ENCODE results near the gene FNDC1. TPM values are rescaled to one million over a fixed set of nuclear protein-coding genes. Genes with fewer than 3 reads are reported as not detected.
A peak's percentile ranks its signal among the peaks of the same experiment; 100 is the strongest.

The FNDC1 gene
- total and polyA plus RNA-seq, 10 of the 15 experiments (the other 5 are each of a cell fraction or from before 2014, with no cell fraction given): not detected

- ATAC-seq (no peak), FAIRE-seq (peak; percentile 7), DNase-seq (ENCODE audit: low read depth, low spot score) (no peak)
- no TSS peak for BruUV-seq (replicated peaks)
- Histone ChIP-seq H4K20me1 (ENCODE audit: control insufficient read depth, insufficient read depth) (no peaks in the 10 kb centered on the region), H3K79me2 (ENCODE audit: control insufficient read depth, insufficient read depth, low read length) (no peaks in the 10 kb centered on the region), H3K9ac (ENCODE audit: control insufficient read depth, insufficient read depth, low read length) (no peak overlapping the region), H3K36me3 (ENCODE audit: control insufficient read depth in 2 of 2, insufficient read depth in 2 of 2, low read length in 1 of 2) (no peaks in the 10 kb centered on the region), H3K27me3 (replicated peaks in 1 of 2; ENCODE audit: control insufficient read depth in 2 of 2, insufficient read depth in 2 of 2, low read length in 1 of 2) (no peaks in the 10 kb centered on the region), H3K4me1 (ENCODE audit: control insufficient read depth, insufficient read depth, low read length) (no peaks in the 10 kb centered on the region), H3K9me3 (replicated peaks; ENCODE audit: control insufficient read depth, insufficient read depth, low read length) (no peaks in the 10 kb centered on the region; the same call in 1 of the 3 replicates), H3K27ac (ENCODE audit: control insufficient read depth, insufficient read depth) (no peak overlapping the region), H3K4me2 (ENCODE audit: control insufficient read depth, insufficient read depth) (no peak overlapping the region), H3K4me3 (no peak overlapping the region), H2AFZ (ENCODE audit: control insufficient read depth, low read depth, low read length) (no peak overlapping the region)
- ChIA-PET SMC1A (ENCODE audit: uncharacterized antibody, unreplicated experiment) (interaction anchor here (1.1 to 1.4 kb wide), 2 partner anchors 9 to 145 kb away, joined by 3 to 6 read pairs; no protein-coding TSS in a partner anchor), RAD21 (ENCODE audit: unreplicated experiment) (interaction anchor here (0.7 to 1.2 kb wide), 3 partner anchors 18 to 143 kb away, joined by 3 to 4 read pairs (median 3); no protein-coding TSS in a partner anchor), CTCF (interaction anchor here (0.7 to 4.1 kb wide), 8 partner anchors 9 to 158 kb away, joined by 3 to 33 read pairs (median 4); no protein-coding TSS in a partner anchor), POLR2A (no interaction called here)
- TF ChIP-seq PKNOX1 (IDR thresholded peaks at IDR 0.05) (no peak), ESRRA (IDR thresholded peaks at IDR 0.05; ENCODE audit: low read length) (no peak), HDGF (IDR thresholded peaks at IDR 0.05) (no peak), ZNF622 (IDR thresholded peaks at IDR 0.05) (no peak), LARP7 (IDR thresholded peaks at IDR 0.05) (no peak), SMAD5 (IDR thresholded peaks at IDR 0.05; ENCODE audit: low read depth) (no peak), ETV6 (conservative IDR thresholded peaks at IDR 0.05 in 1 of 2, IDR thresholded peaks at IDR 0.05 in 1 of 2; ENCODE audit: borderline replicate concordance in 1 of 2, low read depth in 1 of 2) (no peak), MYC (IDR thresholded peaks at IDR 0.05; ENCODE audit: insufficient read depth, insufficient read length, insufficient replicate concordance, low read length, severe bottlenecking) (no peak), SREBF1 (IDR thresholded peaks at IDR 0.05; ENCODE audit: low read length) (no peak), FOS (IDR thresholded peaks at IDR 0.05; ENCODE audit: borderline replicate concordance, extremely low read depth, insufficient read length) (no peak), NFYB (IDR thresholded peaks at IDR 0.05; ENCODE audit: insufficient read depth, low read depth, low read length) (no peak), ZNF217 (IDR thresholded peaks at IDR 0.05) (no peak), HDAC6 (IDR thresholded peaks at IDR 0.05; ENCODE audit: unreplicated experiment) (no peak), DPF2 (IDR thresholded peaks at IDR 0.05) (no peak), IKZF1 (conservative IDR thresholded peaks at IDR 0.05) (no peak), MTA2 (IDR thresholded peaks at IDR 0.05; ENCODE audit: low read depth) (no peak), EGR1 (IDR thresholded peaks at IDR 0.05; ENCODE audit: borderline replicate concordance in 1 of 2, low read depth in 2 of 2, low read length in 2 of 2) (no peak)
- 0% methylated on average over 1 of the region's 1 CpG for WGBS (ENCODE audit: insufficient coverage, insufficient replicate concordance, low lambda C conversion rate, missing lambda C conversion rate)
- in situ Hi-C loops (cut with MboI): no loop called here
- intact Hi-C loops (cut with micrococcal nuclease; ENCODE audit: unreplicated experiment): no loop called here
Observed at GRCh38 chr6:159152041-159152440, 17.2 kb upstream of the FNDC1 start.
